H9 (cell line): ENCODE measurements around the gene PNKP. TPM values are rescaled to one million over a fixed set of nuclear protein-coding genes. Genes with fewer than 3 reads are reported as not detected.

ENCODE experiments used
- DNase-seq: peaks from one replicate; pipeline ENCODE4 v3.0.0-alpha.2; 2017
- H2AFZ ChIP-seq: one replicate; pipeline ENCODE4 v1.6.1; 2013; ENCODE audit warnings: mild to moderate bottlenecking, low read length, control low read depth, moderate library complexity
- H2AK5ac ChIP-seq: 2 replicates; pipeline ENCODE4 v1.6.1; 2013; ENCODE audit warnings: low read length, control low read depth, mixed read lengths; ENCODE audit not compliant: insufficient read length
- H2BK120ac ChIP-seq: one replicate; pipeline ENCODE4 v1.6.1; 2013; ENCODE audit warnings: low read depth, mild to moderate bottlenecking, low read length, control low read depth, inconsistent platforms; ENCODE audit not compliant: poor library complexity, severe bottlenecking
- H2BK12ac ChIP-seq: 2 replicates; pipeline ENCODE4 v1.6.1; 2013; ENCODE audit warnings: low read length, control low read depth, mixed read lengths, low read depth; ENCODE audit not compliant: insufficient read length
- H2BK15ac ChIP-seq: 2 replicates; pipeline ENCODE4 v1.6.1; 2013; ENCODE audit warnings: low read depth, low read length, control low read depth
- H2BK20ac ChIP-seq: one replicate; pipeline ENCODE4 v1.6.1; 2013; ENCODE audit warnings: low read depth, mild to moderate bottlenecking, low read length, control low read depth, inconsistent platforms; ENCODE audit not compliant: poor library complexity, severe bottlenecking
- H2BK5ac ChIP-seq: 2 replicates; pipeline ENCODE4 v1.6.1; 2013; ENCODE audit warnings: low read length, control low read depth, mixed read lengths; ENCODE audit not compliant: insufficient read length
- H3K14ac ChIP-seq: 2 replicates; pipeline ENCODE4 v1.6.1; 2013; ENCODE audit warnings: low read length, control low read depth; ENCODE audit not compliant: insufficient read depth
- H3K18ac ChIP-seq: 2 replicates; pipeline ENCODE4 v1.6.1; 2013; ENCODE audit warnings: low read depth, mild to moderate bottlenecking, mixed read lengths, low read length, control low read depth; ENCODE audit not compliant: insufficient read length
- H3K23ac ChIP-seq: 2 replicates; pipeline ENCODE4 v1.6.1; 2013; ENCODE audit warnings: low read length, control low read depth, mixed read lengths, low read depth; ENCODE audit not compliant: insufficient read length
- H3K23me2 ChIP-seq: 2 replicates; pipeline ENCODE4 v1.6.1; 2013; ENCODE audit warnings: low read depth, mild to moderate bottlenecking, mixed read lengths, low read length, control low read depth; ENCODE audit not compliant: insufficient read length, poor library complexity, severe bottlenecking
- H3K27ac ChIP-seq: 2 replicates; pipeline ENCODE4 v1.5.1; 2013; ENCODE audit warnings: low read length, control low read depth, mixed read lengths, low read depth; ENCODE audit not compliant: insufficient read length
- H3K27me3 ChIP-seq: 2 replicates; pipeline ENCODE4 v1.6.1; 2013; ENCODE audit warnings: low read length, control low read depth, inconsistent platforms; ENCODE audit not compliant: insufficient read depth
- H3K4ac ChIP-seq: 2 replicates; pipeline ENCODE4 v1.6.1; 2013; ENCODE audit warnings: low read depth, mild to moderate bottlenecking, control low read depth, inconsistent platforms, low read length, moderate library complexity
- H3K4me1 ChIP-seq: 2 replicates; pipeline ENCODE4 v1.6.1; 2013; ENCODE audit warnings: low read length, control low read depth, inconsistent platforms; ENCODE audit not compliant: insufficient read depth
- H3K4me2 ChIP-seq: 2 replicates; pipeline ENCODE4 v1.6.1; 2013; ENCODE audit warnings: low read length, control low read depth, mixed read lengths; ENCODE audit not compliant: insufficient read length, insufficient read depth
- H3K56ac ChIP-seq: 2 replicates; pipeline ENCODE4 v1.6.1; 2013; ENCODE audit warnings: low read depth, mild to moderate bottlenecking, mixed read lengths, low read length, control low read depth; ENCODE audit not compliant: insufficient read length
- H3K79me1 ChIP-seq: 2 replicates; pipeline ENCODE4 v1.6.1; 2013; ENCODE audit warnings: low read depth, mild to moderate bottlenecking, moderate library complexity, low read length, control low read depth, inconsistent platforms; ENCODE audit not compliant: insufficient read depth, poor library complexity, severe bottlenecking
- H3K79me2 ChIP-seq: 2 replicates; pipeline ENCODE4 v1.6.1; 2013; ENCODE audit warnings: low read length, control low read depth, inconsistent platforms; ENCODE audit not compliant: insufficient read depth
- H3K9ac ChIP-seq: 2 replicates; pipeline ENCODE4 v1.6.1; 2013; ENCODE audit warnings: low read length, control low read depth, mixed read lengths; ENCODE audit not compliant: insufficient read length; ENCODE audit errors: extremely low read depth
- H3K9me3 ChIP-seq: one replicate; pipeline ENCODE4 v1.6.1; 2013; ENCODE audit warnings: low read depth, low read length, inconsistent platforms; ENCODE audit not compliant: control insufficient read depth
- H3T11ph ChIP-seq: one replicate; pipeline ENCODE4 v1.6.1; 2013; ENCODE audit warnings: mild to moderate bottlenecking, low read length, control low read depth, inconsistent platforms
- H4K20me1 ChIP-seq: one replicate; pipeline ENCODE4 v1.6.1; 2013; ENCODE audit not compliant: control insufficient read depth, insufficient read length, insufficient read depth
- H4K5ac ChIP-seq: 2 replicates; pipeline ENCODE4 v1.6.1; 2013; ENCODE audit warnings: low read depth, mild to moderate bottlenecking, mixed read lengths, low read length, control low read depth; ENCODE audit not compliant: insufficient read length
- H4K8ac ChIP-seq: replicated peaks from 2 replicates; pipeline ENCODE4 v1.6.1; 2013; ENCODE audit warnings: low read length, control low read depth, mixed read lengths, low read depth; ENCODE audit not compliant: insufficient read length
- H4K91ac ChIP-seq: 2 replicates; pipeline ENCODE4 v1.6.1; 2013; ENCODE audit warnings: low read depth, mild to moderate bottlenecking, moderate library complexity, mixed read lengths, low read length, control low read depth; ENCODE audit not compliant: insufficient read length
- H3K27ac Mint-ChIP-seq, 3 experiments: 2 replicates in 2 of 3; 3 replicates in 1 of 3; pipeline ENCODE4 v1.8.0; 2020 to 2021; ENCODE audit warnings: mixed read lengths in 3 of 3, mild to moderate bottlenecking in 1 of 3, moderate library complexity in 1 of 3
- H3K27me3 Mint-ChIP-seq: 2 replicates; pipeline ENCODE4 v1.8.0; 2021; ENCODE audit warnings: low read depth, mild to moderate bottlenecking, moderate library complexity, mixed read lengths
- H3K36me3 Mint-ChIP-seq, 3 experiments: 2 replicates in 2 of 3; 3 replicates in 1 of 3; pipeline ENCODE4 v1.8.0; 2020 to 2021; ENCODE audit warnings: low read depth in 3 of 3, mixed read lengths in 3 of 3; ENCODE audit not compliant: insufficient read depth in 1 of 3
- H3K4me1 Mint-ChIP-seq, 2 experiments: 2 replicates each; pipeline ENCODE4 v1.8.0; 2020; ENCODE audit warnings: mixed read lengths in 2 of 2
- H3K4me3 Mint-ChIP-seq, 2 experiments: 2 replicates in 1 of 2; 3 replicates in 1 of 2; pipeline ENCODE4 v1.8.0; 2020 to 2021; ENCODE audit warnings: mild to moderate bottlenecking in 2 of 2, mixed read lengths in 2 of 2, moderate library complexity in 1 of 2
- H3K9me3 Mint-ChIP-seq, 2 experiments: 2 replicates in 1 of 2; 3 replicates in 1 of 2; pipeline ENCODE4 v1.8.0; 2020; ENCODE audit warnings: mild to moderate bottlenecking in 2 of 2, mixed read lengths in 2 of 2, moderate library complexity in 1 of 2
- WGBS: extraction: QIAGEN DNeasy Blood & Tissue Kit; methylation state at CpG from one replicate; pipeline ENCODE4 v1.1.7; 2013; ENCODE audit warnings: missing lambda C conversion rate, low lambda C conversion rate, mixed read lengths; ENCODE audit not compliant: insufficient read length; ENCODE audit errors: extremely low coverage; 5-methylcytosine and 5-hydroxymethylcytosine counted together
- total RNA-seq: library from RNA; stranded (reverse); gene quantifications from 2 replicates; pipeline ENCODE4 v1.2.1, GENCODE V29; 2021
- TF ChIP-seq, protein P1 (sequence below): fragments of 200-600 bp; sonication (generic); conservative IDR thresholded peaks from 3 replicates; pipeline ENCODE4 v1.8.0; 2021; ENCODE audit warnings: antibody characterized with exemption, mild to moderate bottlenecking

The PNKP gene
- total RNA-seq, 1 experiment from 2014 or later: 157 TPM

DNA sequence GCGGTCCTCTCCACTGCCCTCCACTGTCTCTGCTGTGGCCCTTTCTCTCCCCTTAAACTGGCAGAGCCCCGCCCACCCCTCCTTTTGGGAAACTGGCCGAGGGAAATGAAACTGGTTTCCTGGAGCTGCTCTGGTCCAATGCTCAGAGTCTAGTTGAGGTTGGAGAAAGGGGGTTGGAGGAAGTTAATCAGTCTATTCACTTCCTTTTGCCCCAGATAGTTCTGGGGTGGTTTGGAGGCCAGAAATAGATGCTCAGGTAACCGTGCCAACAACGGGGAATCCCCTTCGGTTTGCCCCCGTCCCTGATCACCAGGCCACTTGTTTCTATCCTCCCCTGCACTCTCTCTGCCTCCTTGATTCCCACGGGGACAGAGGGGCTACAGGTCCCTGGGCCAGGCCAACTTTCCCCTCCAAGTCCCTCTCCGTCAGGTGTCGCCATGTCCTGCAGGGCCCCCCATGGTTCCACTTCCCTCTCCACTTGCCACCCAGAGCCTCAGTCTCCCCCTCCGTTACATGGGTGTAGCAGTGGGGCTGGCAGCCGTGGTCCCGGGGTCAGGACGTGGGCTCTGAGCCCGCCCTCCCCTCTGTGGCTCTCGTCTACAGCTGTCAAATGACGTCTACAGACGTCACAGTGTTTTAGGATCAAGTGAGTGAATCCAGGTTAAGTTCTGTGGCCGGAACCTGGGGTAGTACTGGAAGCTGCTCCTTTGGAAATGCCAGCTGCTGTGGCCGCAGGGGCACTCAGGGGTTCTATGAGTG lies 29.7 kb upstream of the PNKP start, which contains the start of gene IL4I1:
IL4I1 (minus strand) TSS at position 25 of the 759 bp plus-strand sequence. CDS start 727 bp downstream, outside the sequence.
- Histone ChIP-seq H2BK5ac (no peak within 1 kb of the TSS), H2AFZ (no peak within 1 kb of the TSS), H4K8ac (no peak within 1 kb of the TSS), H4K5ac (no peak within 1 kb of the TSS), H3K23ac (no peak within 1 kb of the TSS), H4K20me1 (peaks cover 5% of the 10 kb centered on the region), H3K4ac (no peak within 1 kb of the TSS), H3K9ac (no peak within 1 kb of the TSS), H3K27me3 (no peaks in the 10 kb centered on the region), H3K4me1 (no peaks in the 10 kb centered on the region), H3K14ac (no peak within 1 kb of the TSS; the same call in 1 of the 2 replicates), H3T11ph (no peak within 1 kb of the TSS), H2BK20ac (no peak within 1 kb of the TSS), H3K9me3 (no peaks in the 10 kb centered on the region), H3K56ac (no peak within 1 kb of the TSS), H2AK5ac (no peak within 1 kb of the TSS), H3K18ac (no peak within 1 kb of the TSS), H3K4me2 (no peak within 1 kb of the TSS), H2BK120ac (no peak within 1 kb of the TSS), H3K23me2 (no peaks in the 10 kb centered on the region), H3K27ac (no peak within 1 kb of the TSS), H3K79me1 (no peaks in the 10 kb centered on the region), H2BK12ac (no peak within 1 kb of the TSS), H2BK15ac (no peak within 1 kb of the TSS), H3K79me2 (no peaks in the 10 kb centered on the region), H4K91ac (no peak within 1 kb of the TSS)
- Mint-ChIP-seq H3K9me3 (no peaks in the 10 kb centered on the region), H3K4me1 (peaks cover 8 to 19% of the 10 kb centered on the region in 2 experiments), H3K27ac (0 out of 7 replicates have a peak within 1 kb of the TSS, but pooled peaks of 1 of the 3 experiments have one; percentile 13), H3K4me3 (peak within 1 kb of the TSS in 1 of 2 experiments; percentile 52; a peak in 2 of 5 replicates), H3K36me3 (no peaks in the 10 kb centered on the region), H3K27me3 (peaks cover 44% of the 10 kb centered on the region)
- DNase-seq: no peak
- WGBS: no CpG with 5 or more reads among the region's 20 CpGs
- TF ChIP-seq, protein P1, sequence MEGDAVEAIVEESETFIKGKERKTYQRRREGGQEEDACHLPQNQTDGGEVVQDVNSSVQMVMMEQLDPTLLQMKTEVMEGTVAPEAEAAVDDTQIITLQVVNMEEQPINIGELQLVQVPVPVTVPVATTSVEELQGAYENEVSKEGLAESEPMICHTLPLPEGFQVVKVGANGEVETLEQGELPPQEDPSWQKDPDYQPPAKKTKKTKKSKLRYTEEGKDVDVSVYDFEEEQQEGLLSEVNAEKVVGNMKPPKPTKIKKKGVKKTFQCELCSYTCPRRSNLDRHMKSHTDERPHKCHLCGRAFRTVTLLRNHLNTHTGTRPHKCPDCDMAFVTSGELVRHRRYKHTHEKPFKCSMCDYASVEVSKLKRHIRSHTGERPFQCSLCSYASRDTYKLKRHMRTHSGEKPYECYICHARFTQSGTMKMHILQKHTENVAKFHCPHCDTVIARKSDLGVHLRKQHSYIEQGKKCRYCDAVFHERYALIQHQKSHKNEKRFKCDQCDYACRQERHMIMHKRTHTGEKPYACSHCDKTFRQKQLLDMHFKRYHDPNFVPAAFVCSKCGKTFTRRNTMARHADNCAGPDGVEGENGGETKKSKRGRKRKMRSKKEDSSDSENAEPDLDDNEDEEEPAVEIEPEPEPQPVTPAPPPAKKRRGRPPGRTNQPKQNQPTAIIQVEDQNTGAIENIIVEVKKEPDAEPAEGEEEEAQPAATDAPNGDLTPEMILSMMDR: no peak
